ENCODE results near the gene B3GALT2.

B3GALT2 gene

DNA sequence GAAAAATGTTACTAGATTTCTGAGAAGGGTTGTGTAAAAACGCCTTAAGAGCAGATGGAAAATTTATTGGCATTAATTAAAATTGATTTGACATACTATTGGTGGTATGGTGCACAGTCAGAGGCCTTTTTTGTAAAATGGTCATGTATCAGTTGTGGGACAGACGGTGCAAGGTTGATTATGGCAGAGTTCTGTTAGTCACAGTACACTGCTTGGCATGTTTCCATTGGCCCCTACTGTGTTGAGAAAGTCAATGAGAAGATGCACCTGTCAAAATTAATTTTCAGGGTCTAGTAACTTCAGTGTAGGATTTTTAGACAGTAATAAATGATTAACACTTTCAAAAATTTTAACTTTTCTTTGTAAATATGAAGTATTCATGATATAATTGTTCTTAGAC lies 4.4 kb downstream of the B3GALT2 start:
- DNase-seq (ENCODE audit: low read depth) = no peak

DNA sequence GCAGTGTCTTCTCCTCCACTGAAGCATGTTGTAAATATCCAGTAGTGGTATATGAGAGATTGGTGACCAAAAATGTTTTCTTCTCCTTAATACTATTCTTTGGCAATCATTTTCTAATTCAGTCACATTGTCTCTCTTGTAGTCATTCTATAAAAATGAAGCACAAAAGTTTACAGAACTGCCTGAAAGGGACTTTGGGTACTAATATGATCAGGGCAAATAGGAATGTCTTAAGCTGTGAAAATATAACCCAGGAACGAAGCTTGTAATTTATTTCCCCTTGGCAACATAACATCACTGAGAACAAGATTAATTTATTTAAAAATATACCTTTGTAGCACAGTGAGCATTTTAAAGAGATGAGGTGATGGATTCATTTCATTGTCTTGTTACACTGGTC lies 4.9 kb downstream of the B3GALT2 start:
- TF ChIP-seq, protein P1, sequence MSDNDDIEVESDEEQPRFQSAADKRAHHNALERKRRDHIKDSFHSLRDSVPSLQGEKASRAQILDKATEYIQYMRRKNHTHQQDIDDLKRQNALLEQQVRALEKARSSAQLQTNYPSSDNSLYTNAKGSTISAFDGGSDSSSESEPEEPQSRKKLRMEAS (IDR thresholded peaks at IDR 0.05; ENCODE audit: low read depth, low read length) = no peak
- no peak for TF ChIP-seq POLR2A (IDR thresholded peaks at IDR 0.05; ENCODE audit: extremely low read depth, insufficient read length)
- no peak for TF ChIP-seq MYC (IDR thresholded peaks at IDR 0.05; ENCODE audit: low read depth, low read length)
- TF ChIP-seq, protein P2, sequence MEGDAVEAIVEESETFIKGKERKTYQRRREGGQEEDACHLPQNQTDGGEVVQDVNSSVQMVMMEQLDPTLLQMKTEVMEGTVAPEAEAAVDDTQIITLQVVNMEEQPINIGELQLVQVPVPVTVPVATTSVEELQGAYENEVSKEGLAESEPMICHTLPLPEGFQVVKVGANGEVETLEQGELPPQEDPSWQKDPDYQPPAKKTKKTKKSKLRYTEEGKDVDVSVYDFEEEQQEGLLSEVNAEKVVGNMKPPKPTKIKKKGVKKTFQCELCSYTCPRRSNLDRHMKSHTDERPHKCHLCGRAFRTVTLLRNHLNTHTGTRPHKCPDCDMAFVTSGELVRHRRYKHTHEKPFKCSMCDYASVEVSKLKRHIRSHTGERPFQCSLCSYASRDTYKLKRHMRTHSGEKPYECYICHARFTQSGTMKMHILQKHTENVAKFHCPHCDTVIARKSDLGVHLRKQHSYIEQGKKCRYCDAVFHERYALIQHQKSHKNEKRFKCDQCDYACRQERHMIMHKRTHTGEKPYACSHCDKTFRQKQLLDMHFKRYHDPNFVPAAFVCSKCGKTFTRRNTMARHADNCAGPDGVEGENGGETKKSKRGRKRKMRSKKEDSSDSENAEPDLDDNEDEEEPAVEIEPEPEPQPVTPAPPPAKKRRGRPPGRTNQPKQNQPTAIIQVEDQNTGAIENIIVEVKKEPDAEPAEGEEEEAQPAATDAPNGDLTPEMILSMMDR (IDR thresholded peaks at IDR 0.05; ENCODE audit: low read depth, low read length) = no peak
- H3K4me3 ChIP-seq (ENCODE audit: low read depth, low read length) = no peak overlapping the region
- DNase-seq (ENCODE audit: low read depth) = no peak

More for the DNA sequence above, 4.4 kb downstream of the B3GALT2 start:
- no peak overlapping the region for H3K4me3 ChIP-seq (ENCODE audit: low read depth, low read length)
- TF ChIP-seq, protein P2 (IDR thresholded peaks at IDR 0.05; ENCODE audit: low read depth, low read length) = no peak
- TF ChIP-seq POLR2A (IDR thresholded peaks at IDR 0.05; ENCODE audit: extremely low read depth, insufficient read length) (no peak), MYC (IDR thresholded peaks at IDR 0.05; ENCODE audit: low read depth, low read length) (no peak)
- TF ChIP-seq, protein P1 (IDR thresholded peaks at IDR 0.05; ENCODE audit: low read depth, low read length) = no peak

DNA sequence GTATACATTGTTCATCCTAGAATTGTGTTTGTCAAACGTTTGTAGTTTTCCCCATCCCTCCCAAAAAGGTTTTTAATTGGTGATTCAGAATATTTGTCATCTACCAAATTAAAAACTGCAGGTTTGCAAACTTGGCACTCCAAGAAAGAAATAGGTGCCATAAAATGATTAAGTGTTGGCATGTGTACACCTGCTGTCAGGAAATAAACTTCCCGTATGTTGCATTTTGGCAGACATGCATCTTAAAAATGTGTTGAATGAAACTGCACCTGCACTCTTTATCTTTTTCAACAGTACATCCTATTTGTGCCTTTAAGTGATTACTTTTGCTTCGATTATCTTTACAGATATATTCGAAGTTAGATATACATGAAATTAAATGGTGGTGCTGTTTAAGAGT lies 7.3 kb downstream of the B3GALT2 start:
- DNase-seq (ENCODE audit: low read depth) = no peak
- H3K4me3 ChIP-seq (ENCODE audit: low read depth, low read length) = no peak overlapping the region
- TF ChIP-seq POLR2A (IDR thresholded peaks at IDR 0.05; ENCODE audit: extremely low read depth, insufficient read length) (no peak), MYC (IDR thresholded peaks at IDR 0.05; ENCODE audit: low read depth, low read length) (no peak)
- TF ChIP-seq, protein P2 (IDR thresholded peaks at IDR 0.05; ENCODE audit: low read depth, low read length) = no peak
- TF ChIP-seq, protein P1 (IDR thresholded peaks at IDR 0.05; ENCODE audit: low read depth, low read length) = no peak

DNA sequence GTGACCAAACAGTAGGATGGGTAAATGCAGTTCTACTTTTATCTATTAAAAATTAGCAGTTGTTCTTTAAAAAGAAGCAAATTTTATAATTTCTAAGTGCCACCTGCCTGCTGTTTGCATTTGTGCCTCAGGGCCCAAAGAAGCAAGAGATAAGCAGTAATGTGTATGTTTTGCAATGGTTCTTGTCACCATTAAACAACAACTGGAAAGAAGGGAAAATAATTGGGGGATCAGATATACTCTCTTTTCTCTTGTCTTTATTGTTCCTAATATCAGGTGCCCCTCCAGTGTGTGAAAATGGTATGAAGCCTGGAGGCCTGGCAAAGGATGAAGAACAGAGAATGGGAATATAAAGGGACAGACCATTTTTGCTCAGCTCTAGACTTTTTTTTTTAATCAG lies 9.6 kb downstream of the B3GALT2 start:
- no peak overlapping the region for H3K4me3 ChIP-seq (ENCODE audit: low read depth, low read length)
- DNase-seq (ENCODE audit: low read depth) = no peak
- TF ChIP-seq, protein P2 (IDR thresholded peaks at IDR 0.05; ENCODE audit: low read depth, low read length) = no peak
- TF ChIP-seq, protein P1 (IDR thresholded peaks at IDR 0.05; ENCODE audit: low read depth, low read length) = no peak
- no peak for TF ChIP-seq POLR2A (IDR thresholded peaks at IDR 0.05; ENCODE audit: extremely low read depth, insufficient read length)
- no peak for TF ChIP-seq MYC (IDR thresholded peaks at IDR 0.05; ENCODE audit: low read depth, low read length)

DNA sequence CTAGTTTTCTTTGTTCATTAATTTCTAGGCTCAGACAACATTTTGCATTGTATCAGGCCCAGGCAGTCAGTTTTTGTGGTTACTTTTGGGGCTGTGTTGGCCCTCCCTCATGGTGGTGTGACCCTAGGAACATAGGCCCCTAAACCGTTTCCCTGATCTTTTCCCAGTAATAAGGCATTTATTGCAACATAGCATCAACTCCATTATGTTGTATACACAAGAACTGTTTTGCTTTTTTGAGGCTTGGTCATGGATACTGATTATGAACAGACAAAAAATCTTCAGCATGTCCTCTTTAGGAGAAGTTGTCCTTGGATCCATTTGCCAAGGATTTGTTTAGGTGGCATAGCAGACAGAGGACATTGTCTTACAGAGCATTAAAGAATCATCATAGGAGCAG lies 10.3 kb downstream of the B3GALT2 start:
- TF ChIP-seq MYC (IDR thresholded peaks at IDR 0.05; ENCODE audit: low read depth, low read length) (no peak), POLR2A (IDR thresholded peaks at IDR 0.05; ENCODE audit: extremely low read depth, insufficient read length) (no peak)
- TF ChIP-seq, protein P1 (IDR thresholded peaks at IDR 0.05; ENCODE audit: low read depth, low read length) = no peak
- TF ChIP-seq, protein P2 (IDR thresholded peaks at IDR 0.05; ENCODE audit: low read depth, low read length) = no peak
- no peak overlapping the region for H3K4me3 ChIP-seq (ENCODE audit: low read depth, low read length)
- DNase-seq (ENCODE audit: low read depth) = no peak
